ENCODE data around the gene COL4A2.
"Not testable (repeated sequence)": the region's sequence is repeated elsewhere in the genome, so short reads cannot be mapped to it uniquely, and the experiment has no call there.

COL4A2 gene

DNA sequence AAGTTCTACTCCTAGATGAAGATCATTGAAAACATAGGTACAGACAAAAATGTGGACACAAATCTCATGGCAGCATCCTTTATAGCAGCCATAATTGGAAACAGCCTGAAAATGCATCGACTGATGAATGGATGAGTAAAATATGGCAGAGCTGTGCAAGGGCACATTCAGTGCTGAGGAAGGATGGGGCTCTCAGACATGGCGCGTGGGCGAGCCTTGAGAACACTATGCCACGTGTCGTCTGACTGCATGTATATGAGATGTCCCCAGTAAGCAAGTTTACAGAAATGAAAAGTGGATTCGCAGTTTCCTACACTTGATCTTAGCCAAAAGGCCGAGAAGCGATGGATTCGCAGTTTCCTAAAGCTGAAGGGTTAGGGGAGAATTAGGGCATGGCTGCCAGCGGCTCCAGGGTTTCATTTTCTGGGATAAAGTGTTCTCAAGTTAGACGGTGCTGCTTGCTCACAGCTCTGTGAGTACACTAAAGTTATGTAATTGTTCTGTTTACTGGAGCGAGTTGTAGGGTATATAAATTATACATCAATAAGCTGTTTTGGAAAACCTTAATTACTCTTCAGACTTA is 176.4 kb downstream of the COL4A2 start:
- no peak for DNase-seq

DNA sequence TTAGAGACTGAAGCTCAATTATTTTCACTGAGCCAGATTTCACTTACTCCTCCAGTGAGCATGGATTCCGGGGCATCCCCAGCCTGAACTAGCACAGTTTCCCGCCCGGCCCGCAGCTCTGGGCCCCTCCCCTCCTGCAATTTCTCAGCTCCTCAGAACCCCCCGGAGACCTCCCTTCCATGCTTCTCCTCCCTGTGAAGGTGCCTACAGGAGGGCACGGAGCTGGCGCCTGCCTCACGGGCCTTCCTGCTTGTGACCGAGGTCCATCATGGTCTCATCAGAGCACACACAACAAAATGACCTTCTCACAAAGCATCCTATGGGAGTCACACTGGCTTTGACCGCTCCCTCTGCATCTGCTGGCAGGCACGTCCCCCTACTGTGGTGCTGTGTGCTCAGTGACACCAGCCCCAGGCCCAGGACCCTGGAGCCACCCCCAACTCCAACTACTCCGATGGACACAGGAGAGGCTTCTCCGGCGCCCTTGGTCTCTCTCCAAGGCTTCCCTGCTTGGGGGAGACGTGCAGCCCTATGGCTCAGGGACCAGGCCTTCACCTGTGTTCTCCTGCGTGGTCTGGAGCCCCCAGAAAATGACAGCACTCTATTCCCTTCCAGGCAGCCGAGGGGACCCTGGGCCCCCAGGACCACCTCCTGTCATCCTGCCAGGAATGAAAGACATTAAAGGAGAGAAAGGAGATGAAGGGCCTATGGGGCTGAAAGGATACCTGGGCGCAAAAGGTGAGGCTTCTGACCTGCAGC is 177.4 kb downstream of the COL4A2 start:
- no peak for DNase-seq

DNA sequence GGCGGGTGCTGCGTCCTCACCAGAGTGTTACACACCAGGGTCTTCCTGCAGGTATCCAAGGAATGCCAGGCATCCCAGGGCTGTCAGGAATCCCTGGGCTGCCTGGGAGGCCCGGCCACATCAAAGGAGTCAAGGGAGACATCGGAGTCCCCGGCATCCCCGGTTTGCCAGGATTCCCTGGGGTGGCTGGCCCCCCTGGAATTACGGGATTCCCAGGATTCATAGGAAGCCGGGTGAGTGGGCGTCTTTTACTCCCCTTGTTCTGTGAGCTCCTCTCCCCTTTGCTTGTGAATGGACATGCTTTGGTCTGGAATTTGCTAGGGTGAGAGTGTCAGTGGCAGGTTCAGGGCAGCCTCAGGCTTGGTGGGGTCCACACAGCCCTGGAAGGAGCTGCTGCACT is 178.5 kb downstream of the COL4A2 start:
- no peak for DNase-seq

DNA sequence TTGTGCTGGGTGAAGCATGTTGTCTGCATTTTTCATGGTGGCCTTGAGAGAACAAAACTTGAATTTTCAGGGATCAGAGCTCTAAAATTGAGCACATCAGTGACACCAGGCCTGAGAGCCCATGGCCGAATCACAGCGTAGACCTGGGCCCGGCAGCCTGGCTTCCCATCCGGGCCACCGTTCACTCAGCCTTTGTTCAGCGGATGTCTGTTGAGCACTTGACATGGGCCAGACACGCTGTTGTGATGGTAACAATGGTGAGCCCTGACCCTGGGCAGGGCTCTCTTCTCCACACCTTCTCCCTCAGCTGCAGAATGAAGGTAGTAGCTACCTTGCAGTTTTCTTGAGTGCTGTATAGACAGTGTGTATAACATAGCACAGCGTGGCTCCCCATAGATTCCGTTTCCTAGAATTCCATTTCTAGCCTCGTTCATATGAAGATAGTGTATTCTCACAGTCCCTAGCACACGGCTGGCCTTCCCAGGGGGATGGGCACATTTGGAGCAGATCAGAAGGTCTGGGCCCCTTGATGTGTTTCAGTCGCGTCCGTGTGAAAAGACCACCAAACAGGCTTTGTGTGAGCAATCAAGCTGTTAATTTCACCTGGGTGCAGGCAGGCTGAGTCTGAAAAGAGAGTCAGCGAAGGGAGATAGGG is 179.1 kb downstream of the COL4A2 start:
- DNase-seq, result no peak

DNA sequence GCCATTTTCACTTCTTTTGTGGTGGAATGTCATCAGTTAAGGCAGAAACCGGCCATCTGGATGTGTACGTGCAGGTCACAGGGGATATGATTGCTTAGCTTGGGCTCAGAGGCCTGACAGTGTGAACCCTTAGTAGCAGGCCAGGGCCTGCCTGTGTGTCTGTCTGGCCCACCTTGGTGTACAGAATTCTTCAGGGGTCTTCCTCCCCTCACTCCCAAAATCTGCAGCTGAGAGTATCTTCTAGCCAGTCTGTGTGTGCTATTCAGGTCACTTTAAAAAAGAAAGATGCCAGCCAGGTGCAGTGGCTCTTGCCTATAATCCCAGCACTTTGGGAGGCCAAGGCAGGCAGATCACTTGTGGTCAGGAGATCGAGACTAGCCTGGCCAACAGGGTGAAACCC is 179.8 kb downstream of the COL4A2 start:
- not testable (repeated sequence) for DNase-seq

DNA sequence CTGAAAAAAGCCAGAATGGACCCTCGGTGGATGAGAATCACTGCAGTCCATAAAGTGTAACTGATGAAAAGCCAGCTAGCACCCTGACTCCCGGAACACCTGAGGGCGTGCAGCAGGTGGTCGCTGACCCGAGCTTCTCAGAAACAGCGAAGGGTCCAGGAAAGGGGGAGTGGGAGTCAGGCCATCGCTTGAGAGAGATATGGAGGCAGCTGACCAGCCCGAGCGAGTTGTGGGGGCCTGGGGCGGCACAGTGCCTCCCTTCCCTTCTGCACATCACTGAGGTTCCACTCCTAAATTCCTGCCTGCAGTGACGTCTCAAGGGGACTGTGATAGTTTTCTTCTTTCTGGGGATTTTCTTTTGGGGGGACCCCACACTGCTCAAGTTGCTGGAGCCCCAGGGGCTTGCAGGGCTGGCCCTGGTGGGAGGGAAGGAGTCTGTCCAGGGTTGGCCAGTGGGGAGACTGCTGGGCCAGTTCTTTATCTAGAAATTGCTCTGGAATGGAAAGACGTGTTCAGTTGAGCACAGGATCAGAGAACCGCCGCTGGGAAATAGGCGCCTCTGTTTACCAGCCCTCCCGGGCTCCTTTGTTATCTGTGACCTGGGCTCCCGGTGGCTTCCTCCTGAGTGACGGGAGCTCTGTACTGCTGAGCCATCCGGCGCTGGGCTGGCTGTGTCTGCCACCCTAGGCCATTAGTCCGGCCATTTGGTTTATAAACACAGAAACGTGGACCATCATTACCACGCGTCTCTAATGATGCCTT is 183.1 kb downstream of the COL4A2 start:
- no peak for DNase-seq

DNA sequence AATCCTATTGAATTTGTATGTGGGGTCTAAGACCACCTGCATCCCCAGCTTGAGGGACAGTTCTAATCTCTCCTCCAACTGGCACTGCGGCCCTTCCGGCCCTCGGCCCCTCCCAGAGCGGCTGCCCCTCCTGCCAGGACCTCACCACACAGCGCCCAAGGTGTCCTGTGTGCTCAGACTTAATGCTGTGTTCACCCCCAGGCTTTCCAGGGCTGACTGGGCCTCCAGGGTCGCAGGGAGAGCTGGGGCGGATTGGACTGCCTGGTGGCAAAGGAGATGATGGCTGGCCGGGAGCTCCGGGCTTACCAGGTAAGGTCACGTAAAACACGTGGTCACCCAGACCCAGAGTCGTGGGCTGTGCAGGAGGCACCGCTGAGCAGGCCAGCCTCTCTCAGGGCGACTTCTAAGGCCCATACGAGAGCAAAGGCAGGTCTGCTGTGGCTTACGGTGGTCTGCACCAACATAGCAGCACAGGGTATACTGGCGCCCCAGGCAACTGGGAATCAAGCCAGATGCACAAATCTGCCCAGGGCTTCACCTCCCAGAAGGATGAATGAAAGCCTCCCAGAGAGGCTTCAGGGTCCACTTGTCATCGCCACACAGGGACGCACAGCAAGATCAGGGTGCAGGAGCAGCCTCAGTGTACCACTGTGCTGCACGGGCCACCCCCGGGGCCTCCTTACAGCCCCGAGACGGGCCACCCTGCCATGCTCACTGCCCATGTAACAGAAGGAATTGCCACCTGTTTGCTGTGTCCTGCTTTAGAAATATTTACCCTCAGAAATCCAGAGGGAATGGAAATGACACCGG is 185.0 kb downstream of the COL4A2 start:
- no peak for DNase-seq

DNA sequence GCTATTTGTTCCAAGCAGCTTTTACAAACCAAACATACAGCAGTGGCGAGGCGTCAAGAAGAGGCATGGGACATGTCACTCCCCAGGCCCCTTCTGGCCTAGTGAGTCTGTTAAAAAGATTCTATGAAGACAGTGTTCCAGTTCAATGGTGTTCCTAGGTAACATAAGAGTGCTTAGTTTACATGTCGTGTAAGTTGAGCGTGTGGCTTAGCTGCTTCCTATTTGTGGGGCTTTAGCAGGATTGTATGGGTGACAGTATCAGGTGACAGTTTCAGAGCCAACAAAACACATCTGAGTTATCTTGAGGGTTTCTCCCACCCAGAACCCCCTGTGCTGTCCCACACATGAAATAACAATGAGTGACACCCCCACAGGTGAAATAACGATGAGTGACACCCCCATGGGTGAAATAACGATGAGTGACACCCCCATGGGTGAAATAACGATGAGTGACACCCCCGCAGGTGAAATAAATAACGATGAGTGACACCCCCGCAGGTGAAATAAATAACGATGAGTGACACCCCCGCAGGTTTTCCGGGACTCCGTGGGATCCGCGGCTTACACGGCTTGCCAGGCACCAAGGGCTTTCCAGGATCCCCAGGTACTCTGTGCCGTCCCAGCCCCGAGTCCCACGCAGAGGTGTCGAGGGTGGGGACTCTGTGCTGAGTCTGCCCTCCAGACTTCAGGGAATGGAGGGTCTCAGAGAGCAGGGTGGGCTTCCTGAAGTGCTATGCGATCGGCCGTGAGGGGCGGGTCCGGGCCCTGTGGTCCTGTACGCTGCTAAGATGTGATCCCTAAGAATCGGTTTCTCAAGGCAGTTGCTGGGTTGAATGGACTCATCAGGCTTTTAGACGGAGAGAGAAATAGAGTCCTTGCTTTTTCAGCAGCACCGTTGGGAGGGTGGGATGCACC is 185.9 kb downstream of the COL4A2 start:
- DNase-seq, result no peak

DNA sequence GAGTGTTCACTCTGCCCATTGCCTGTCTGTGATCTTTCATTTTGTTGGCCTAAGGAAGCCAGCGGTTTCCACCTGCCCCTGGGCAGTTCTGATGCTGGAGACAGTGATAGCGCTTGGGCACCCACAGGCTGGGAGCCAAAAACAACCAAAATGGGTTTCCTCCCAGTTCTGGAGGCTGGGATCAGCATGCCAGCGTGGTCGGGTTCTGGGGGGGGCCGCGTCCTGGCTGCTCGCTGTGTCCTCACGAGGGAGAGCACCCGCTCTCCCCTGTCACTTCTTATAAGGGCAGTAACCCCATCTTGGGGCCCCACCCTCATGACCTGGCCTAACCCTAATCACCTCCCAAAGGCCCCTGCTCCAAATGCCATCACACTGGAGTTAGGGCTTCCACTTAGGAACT is 186.5 kb downstream of the COL4A2 start:
- DNase-seq, result no peak

DNA sequence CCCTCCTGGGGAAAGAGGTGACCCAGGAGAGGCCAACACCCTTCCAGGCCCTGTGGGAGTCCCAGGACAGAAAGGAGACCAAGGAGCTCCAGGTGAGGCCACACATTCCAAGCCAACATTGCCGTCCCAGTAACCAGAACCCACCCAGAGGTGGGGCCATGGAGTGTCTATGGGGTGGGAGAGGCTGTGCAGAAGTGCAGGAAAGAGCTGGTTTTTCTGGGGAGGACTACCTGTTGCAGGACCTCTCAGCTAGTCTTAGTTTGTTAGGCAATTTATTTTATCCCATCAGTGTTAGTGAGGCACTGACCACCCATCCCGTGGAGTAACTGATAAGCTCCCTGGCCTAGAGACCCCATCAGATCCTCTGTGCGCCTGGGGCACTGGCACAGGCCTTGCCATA is 188.3 kb downstream of the COL4A2 start:
- DNase-seq, result no peak

DNA sequence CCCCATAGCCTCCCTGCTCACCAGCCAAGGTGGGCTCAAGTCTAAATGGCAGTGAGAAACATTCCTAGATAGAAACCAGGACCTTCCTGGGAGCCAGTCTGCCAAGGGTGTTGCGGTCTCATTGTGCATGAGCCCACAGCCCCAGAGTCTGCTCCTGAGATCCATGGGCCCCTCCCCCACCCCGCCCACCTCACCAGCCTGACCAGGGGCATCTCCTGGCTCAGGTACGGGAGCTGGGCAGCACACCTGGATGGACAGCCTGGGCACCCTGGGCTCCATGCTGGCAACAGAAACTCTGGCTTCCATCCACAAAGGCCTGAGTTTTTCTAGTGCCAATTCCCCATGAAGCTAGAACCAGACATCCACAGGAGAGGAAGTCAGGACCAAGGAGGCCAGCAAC is 188.8 kb downstream of the COL4A2 start:
- DNase-seq, result no peak

DNA sequence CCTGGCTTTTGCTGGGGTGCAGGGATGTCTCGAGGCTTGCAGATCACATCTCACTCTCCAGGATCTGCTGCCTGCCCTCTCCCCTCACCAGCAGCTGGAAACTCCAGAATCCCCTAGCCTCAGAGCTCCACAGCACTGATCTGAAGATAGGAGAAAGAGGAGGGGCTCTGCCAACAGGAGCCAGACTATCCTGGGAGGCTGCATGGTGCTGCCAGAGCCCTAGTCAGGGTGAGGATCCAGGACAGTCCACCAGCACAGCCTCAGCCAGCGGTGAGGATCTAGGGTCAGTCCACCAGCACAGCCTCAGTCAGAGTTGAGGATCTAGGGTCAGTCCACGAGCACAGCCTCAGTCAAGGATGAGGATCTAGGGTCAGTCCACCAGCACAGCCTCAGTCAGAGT is 189.2 kb downstream of the COL4A2 start:
- no peak for DNase-seq

DNA sequence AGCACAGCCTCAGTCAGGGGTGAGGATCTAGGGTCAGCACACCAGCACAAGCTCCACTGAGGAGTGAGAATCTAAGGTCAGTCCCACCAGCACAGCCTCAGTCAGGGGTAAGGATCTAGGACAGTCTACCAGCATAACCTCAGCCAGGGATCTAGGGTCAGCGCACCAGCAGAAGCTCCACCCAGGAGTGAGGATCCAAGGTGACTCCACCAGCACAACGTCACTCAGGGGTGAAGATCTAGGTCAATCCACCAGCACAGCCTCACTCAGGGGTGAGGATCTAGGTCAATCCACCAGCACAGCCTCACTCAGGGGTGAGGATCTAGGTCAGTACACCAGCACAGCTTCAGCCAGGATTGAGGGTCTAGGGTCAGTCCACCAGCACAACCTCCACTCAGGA is 189.9 kb downstream of the COL4A2 start:
- DNase-seq, result no peak

DNA sequence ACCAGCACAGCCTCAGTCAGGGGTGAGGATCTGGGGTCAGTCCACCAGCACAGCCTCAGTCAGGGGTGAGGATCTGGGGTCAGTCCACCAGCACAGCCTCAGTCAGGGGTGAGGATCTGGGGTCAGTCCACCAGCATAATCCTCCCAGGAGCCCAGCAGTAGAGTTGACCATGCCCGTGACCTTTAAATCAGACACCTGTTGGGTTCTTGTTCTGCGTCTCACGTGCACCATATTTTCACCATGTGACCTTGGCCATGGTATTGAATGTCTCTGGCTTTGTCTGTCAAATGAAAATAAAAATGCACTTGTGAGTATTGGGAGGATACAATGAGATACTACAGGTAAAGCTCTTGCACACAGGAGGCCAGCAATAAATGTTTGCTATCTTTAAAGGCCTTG is 190.8 kb downstream of the COL4A2 start:
- not testable (repeated sequence) for DNase-seq

DNA sequence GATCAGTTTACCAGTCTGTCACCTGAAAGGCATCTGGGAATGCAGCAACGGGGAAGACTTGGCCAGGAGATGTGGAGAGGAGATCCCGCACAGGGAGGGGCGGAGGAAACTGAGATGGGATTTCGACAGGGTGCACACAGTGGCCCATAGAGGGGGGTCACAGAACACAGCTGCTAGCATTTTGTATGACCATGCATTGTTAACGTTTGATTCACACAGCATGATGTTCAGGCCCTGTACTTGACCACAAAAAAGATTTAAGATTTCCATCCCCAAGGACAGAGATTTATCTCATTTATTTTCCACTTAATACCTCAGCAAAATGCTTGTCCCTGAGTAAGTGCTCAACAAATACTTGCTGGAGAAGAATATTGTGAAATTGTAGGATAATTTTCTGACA is 191.2 kb downstream of the COL4A2 start:
- no peak for DNase-seq

DNA sequence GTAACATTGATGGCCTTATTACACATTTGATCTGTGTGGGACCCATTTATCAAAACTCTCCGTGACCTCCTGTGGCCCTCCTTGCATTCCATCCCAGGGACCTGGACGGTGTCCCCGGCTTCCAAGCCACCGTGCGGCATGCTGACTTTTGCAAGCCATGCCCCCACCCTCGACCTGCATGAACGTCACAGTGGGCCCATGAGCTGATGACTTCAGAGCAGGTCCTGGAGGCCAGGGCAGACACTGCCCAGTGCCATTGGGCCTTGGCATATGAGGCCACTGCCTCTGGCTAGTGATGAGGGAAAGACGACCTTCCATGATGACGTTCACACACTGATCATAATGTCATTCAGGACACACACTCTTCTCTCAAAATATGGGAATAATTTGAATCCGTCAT is 191.7 kb downstream of the COL4A2 start:
- no peak for DNase-seq

DNA sequence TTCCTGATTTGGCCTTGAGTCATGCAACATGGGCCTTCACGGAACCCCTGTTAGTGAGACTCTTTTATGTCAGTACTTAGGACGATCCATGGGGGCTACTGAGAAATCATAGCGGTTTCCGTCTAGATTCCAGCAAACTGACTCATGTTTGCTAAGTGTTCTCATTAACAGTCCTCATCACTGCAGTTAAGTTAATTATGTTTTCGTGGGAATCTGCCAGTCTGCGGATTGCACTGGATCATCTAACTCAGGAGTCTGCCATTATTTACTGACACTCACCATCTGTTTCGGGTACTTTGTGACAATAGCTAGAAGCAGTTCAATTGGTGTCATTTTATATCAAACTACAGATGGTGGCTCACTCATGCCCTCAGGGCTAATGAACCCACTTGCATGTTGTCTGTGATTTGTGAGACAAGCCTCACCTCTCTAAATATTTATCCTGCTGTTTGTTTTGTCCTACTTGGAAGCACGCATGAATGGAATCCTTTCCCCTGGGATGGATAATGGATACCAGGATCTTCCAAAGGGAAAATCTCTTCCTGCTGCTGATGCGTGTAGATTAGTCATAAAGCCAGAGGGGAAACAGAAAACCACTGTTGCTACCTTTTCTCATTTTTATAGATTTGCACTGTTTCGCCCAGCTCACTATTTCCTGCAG is 192.7 kb downstream of the COL4A2 start:
- no peak for DNase-seq

DNA sequence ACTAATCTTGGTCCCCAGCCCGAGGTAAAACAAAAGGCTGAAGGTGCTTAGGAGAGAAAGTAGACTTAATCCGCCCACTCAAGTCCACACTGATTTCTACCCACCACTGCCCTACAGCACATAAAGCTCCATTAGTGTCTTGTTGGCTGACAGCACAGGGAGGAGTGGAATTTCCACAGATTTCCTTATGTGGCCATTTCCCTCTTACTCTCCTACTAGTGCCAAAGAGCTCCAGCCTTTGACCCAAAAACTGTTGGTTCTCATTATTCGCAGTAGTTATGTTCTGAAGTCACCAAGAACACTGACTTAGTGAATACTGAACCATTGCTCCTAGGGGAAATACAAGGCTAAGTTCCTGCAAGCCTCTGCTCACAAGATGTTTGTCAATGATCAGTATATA is 193.3 kb downstream of the COL4A2 start:
- no peak for DNase-seq

DNA sequence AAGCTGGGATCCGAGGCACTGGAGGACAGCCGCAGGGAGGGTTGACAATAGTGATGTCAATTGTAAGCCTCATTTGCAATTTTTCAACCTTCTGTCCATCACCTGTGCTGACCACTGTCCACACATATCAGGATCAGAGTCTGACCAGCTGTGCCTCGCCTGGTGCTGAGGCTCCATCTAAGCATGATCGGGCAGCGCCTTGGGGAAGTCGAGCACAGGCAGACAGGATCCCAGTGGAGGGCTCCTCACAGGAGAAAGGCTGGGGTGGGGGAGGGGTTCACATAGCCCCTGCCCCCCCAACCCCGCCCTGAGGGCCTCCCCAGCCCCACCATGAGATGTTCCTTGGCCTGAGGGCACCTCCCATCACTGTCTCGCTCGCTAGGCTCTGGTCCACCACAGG is 194.1 kb downstream of the COL4A2 start:
- no peak for DNase-seq

DNA sequence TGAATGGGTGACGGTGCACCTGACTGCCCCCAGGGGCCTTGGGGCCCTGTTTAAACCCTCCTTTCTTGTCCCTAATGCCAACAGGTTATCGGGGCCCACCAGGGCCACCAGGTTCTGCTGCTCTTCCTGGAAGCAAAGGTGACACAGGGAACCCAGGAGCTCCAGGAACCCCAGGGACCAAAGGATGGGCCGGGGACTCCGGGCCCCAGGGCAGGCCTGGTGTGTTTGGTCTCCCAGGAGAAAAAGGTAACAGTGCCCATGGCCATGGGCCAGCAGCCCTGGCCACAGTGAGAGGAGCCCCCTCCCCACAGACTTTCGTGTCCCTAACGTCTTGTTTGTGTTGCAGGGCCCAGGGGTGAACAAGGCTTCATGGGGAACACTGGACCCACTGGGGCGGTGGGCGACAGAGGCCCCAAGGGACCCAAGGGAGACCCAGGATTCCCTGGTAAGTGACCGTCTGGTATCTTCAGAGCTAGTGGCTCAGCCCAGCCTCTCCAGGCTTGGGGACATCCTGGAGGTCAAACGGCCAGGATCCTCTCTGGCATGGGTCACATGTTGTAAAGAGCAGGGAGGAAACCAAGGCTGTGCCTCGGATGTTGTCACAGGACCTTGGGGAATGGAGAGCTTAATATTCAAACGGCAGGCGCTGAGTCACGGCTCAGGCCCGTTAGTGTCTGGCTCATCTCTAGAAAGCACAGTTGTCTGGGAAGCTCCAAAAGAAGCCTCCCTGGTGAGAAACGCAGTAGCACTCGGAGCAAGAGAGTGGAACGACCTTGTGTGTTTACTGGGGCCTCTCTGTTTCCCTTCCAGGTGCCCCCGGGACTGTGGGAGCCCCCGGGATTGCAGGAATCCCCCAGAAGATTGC is 196.2 kb downstream of the COL4A2 start:
- DNase-seq, result no peak

Measured in NCI-H446 (cell line).